Medulla oblongata (tissue), 1 donor: ENCODE measurements around the gene NPW.
"Not testable (repeated sequence)": the region's sequence is repeated elsewhere in the genome, so short reads cannot be mapped to it uniquely, and the experiment has no call there.

Experiments used
- DNase-seq: peaks from one replicate; pipeline ENCODE4 v3.0.0-alpha.2; 2015; ENCODE audit errors: extremely low spot score

NPW gene

GRCh38 chr16:2002406-2003230, 17.0 kb upstream of the NPW start:
- no peak for DNase-seq

GRCh38 chr16:2003231-2003826, 16.3 kb upstream of the NPW start:
- DNase-seq = no peak

GRCh38 chr16:2003827-2004641, 15.6 kb upstream of the NPW start:
- DNase-seq = peak; percentile 82

GRCh38 chr16:2004795-2005517, 14.6 kb upstream of the NPW start:
- no peak for DNase-seq

- DNase-seq = no peak
Observed at GRCh38 chr16:2005646-2006045, 13.9 kb upstream of the NPW start.

DNA sequence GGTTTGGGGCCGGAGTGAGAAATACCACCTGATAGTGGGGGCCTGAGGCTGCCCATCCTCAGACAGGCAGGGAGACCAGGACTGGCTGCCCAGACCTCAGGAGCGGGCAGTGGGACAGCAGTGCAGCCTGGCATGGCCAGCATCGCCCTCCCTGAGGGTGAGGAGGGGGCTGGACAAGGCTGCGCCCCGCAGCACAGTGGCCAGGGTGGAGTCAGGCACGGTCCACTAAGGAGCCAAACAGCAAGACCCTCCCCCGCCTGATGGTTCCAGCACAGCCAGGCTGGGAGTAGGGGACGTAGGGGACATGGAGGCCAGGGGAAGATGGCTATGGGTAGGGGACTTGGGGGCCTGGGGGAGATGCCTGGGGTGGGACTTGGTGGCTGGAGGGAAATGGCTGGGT, 13.3 kb upstream of the NPW start:
- DNase-seq = no peak

- DNase-seq = no peak
Observed at GRCh38 chr16:2007081-2007836, 12.3 kb upstream of the NPW start.

DNA sequence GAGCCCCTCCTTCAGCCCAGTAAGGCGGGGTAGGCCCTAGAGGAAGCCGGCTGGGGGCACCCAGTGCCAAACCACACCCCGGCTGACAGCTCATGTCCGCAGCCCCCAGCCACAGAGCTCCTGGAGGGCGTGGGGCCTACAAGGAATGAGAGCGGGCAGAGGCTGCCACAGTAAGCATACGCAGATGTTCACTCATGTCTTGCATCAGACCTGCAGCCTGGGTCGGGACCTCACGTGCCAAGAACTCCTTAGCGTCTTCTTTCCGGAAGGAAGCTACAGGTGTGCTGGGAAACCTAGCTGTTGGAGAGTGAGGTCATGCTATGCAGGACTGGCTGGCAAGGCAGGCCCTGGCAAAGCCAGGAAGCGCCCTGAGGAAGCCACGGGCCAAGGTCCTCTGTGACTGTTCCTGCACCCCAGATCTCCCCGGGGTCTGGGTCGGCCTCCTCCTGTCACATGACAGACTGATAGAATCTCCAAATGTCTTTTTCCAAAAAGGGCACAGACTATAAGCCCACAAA, 11.5 kb upstream of the NPW start:
- DNase-seq = no peak

- DNase-seq = no peak
Observed at GRCh38 chr16:2008631-2009163, 10.9 kb upstream of the NPW start.

DNA sequence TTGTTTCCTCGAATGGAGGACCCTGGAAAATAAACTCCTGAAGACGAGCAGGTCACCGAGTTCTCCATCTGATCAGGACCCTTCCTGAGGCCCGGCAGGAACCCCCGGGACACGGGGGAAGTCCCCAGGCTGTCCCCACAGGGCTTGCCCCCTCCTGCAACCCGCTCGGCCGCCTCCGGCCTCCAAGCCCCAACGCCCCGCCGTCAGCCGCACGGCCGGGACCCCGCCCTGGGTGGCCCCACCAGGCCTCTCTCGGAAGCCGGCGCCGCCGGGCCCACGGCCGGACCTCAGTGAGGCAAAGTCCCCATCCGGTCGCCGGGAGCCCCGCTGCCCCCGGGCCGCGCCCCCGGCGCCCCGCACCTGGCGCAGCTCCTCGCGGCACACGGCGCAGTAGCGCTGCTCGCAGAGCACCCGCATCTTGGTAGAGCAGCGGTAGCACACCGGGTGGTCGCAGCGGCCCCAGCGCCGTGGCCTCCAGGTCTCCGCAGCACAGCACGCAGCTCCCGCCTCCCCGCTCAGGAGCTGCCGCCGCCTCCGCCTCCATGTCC, 10.3 kb upstream of the NPW start:
- no peak for DNase-seq

DNA sequence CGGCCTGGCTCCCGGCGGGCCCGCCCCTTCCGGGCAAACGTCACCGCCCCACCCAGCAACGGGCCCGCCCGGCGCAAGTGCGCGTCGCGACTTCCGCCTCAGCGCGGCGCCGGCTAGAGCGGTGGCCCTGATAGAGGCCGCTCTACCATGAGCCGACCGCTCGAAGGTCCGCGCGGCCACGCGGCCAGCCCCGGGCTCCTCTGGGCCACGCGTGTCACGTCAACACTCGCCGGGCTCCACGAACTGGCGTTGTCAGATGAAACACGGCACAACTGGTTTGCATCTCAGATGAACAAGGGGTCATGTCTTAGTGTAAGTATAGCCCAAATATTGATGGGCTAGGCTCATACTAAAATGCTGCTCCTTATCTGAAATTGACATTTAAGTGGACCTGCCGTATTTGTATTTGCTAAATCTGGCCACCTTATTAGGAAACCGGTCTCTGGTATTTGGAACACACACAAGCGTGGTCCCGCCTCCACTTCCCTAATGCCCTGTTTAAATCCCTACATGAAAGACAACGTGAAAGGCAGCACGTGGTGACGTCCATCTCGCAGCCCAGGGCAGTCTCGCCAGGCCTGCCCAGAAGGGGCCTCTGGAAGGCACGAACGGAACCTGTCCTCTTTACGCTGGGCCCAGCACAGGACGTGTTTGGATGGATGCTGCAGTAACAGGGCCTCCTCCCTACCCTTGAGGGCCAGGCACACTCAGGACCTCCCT, 9.6 kb upstream of the NPW start, which contains the start of gene ZNF598:
Gene ZNF598 (minus strand): TSS at position 31 of the 720 bp plus-strand sequence.
- peak; percentile 92 for DNase-seq

DNA sequence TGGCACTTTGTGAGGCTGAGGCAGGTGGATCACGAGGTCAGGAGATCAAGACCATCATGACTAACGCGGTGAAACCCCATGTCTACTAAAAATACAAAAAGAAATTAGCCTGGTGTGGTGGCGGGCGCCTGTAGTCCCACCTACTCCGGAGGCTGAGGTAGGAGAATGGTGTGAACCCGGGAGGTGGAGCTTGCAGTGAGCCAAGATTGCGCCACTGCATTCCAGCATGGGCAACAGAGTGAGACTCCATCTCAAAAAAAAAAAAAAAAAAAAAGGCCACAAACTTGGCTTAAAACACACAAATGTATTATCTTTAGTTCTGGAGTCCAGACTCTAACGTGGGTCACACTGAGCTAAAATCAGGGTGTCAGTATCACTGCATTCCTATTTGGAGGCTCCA, 7.9 kb upstream of the NPW start:
- not testable (repeated sequence) for DNase-seq

DNA sequence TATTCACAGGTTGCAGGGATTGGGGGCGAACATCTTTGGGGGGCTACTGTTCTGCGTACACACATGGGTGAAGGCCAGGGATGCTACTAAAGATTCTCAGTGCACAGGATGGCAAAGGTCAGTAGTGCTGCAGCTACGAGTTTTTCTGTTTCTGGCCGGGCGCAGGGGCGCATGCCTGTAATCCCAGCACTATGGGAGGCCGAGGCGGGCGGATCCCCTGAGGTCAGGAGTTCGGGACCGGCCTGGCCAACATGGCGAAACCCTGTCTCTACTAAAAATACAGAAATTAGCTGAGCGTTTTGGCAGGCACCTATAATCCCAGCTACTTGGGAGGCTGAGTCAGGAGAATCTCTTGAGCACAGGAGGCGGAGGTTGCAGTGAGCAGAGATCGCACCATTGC, 6.1 kb upstream of the NPW start:
- DNase-seq = no peak

- no peak for DNase-seq
Observed at GRCh38 chr16:2015117-2015946, 4.3 kb upstream of the NPW start.

- DNase-seq = no peak
Observed at GRCh38 chr16:2015947-2016208, 3.7 kb upstream of the NPW start.

GRCh38 chr16:2016407-2016922, 3.1 kb upstream of the NPW start:
- DNase-seq = no peak

DNA sequence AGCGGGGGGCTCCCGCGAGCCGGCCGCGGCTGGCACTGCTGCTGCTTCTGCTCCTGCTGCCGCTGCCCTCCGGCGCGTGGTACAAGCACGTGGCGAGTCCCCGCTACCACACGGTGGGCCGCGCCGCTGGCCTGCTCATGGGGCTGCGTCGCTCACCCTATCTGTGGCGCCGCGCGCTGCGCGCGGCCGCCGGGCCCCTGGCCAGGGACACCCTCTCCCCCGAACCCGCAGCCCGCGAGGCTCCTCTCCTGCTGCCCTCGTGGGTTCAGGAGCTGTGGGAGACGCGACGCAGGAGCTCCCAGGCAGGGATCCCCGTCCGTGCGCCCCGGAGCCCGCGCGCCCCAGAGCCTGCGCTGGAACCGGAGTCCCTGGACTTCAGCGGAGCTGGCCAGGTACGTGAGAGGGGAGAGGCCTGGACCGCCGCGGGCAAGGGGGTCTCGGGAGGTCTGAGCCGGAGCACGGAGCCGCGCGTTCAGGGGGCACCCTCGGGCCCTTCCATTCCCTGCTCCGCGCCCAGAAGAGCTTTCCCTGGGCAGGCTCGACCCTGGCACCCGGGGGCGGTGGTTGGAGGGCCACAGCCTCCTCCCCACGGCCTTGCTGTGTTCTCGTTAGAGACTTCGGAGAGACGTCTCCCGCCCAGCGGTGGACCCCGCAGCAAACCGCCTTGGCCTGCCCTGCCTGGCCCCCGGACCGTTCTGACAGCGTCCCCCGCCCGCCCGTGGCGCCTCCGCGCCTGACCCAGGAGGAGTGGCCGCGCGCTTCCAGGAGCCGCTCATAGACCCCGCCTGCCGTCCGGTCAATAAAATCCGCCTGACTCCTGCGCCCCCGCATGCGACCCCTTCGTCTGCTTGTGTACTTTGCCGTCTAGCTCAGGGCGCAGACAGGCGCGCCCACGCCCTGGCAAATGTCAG, 591 bp downstream of the NPW start:
- no peak for DNase-seq

GRCh38 chr16:2022723-2023091, 3.1 kb downstream of the NPW start:
- no peak for DNase-seq
